ENCODE results near the gene MAP3K21. TPM values are rescaled to one million over a fixed set of nuclear protein-coding genes. Genes with fewer than 3 reads are reported as not detected.

The MAP3K21 gene
- total RNA-seq, 1 donor from 2014 or later = 2.6 TPM

Other genes with a start within 250 kb of the MAP3K21 start
- 11.5 TPM for gene PCNX2, start 32.0 kb upstream of the MAP3K21 start, total RNA-seq

All from esophagus mucosa (tissue), 1 donor.